Measurements from ENCODE around the gene PLEKHS1. TPM values are rescaled to one million over a fixed set of nuclear protein-coding genes. Genes with fewer than 3 reads are reported as not detected.
A peak's percentile ranks its signal among the peaks of the same experiment; 100 is the strongest.

Gene PLEKHS1
- total RNA-seq = 0.22 TPM

- no peak for ATAC-seq
- no peak for DNase-seq (ENCODE audit: low spot score)
- intact Hi-C loops (cut with DNase I) = no loop called here
Measured at GRCh38 chr10:113751181-113751732, at the start of gene PLEKHS1. TSS of gene PLEKHS1 (plus strand) at chr10:113751682. CDS start at chr10:113755278, 3,596 bp downstream.

- peak; percentile 49 for ATAC-seq
- DNase-seq (ENCODE audit: low spot score) = no peak
- intact Hi-C loops (cut with DNase I) = no loop called here
Measured at GRCh38 chr10:113704637-113705343, 46.7 kb upstream of the PLEKHS1 start.

GRCh38 chr10:113705344-113705652 lies 46.2 kb upstream of the PLEKHS1 start:
- intact Hi-C loops (cut with DNase I) = no loop called here
- ATAC-seq (no peak), DNase-seq (ENCODE audit: low spot score) (no peak)

GRCh38 chr10:113706623-113707022 lies 44.9 kb upstream of the PLEKHS1 start:
- intact Hi-C loops (cut with DNase I) = no loop called here
- ATAC-seq (no peak), DNase-seq (ENCODE audit: low spot score) (no peak)

- ATAC-seq = no peak
- no peak for DNase-seq (ENCODE audit: low spot score)
- intact Hi-C loops (cut with DNase I) = no loop called here
Measured at GRCh38 chr10:113708640-113709039, 42.8 kb upstream of the PLEKHS1 start.

GRCh38 chr10:113709221-113709838 lies 42.2 kb upstream of the PLEKHS1 start:
- intact Hi-C loops (cut with DNase I) = no loop called here
- ATAC-seq (no peak), DNase-seq (ENCODE audit: low spot score) (no peak)

- ATAC-seq (peak; percentile 81), DNase-seq (ENCODE audit: low spot score) (no peak)
- intact Hi-C loops (cut with DNase I) = no loop called here
Measured at GRCh38 chr10:113711142-113711541, 40.3 kb upstream of the PLEKHS1 start.

GRCh38 chr10:113712024-113712423 lies 39.5 kb upstream of the PLEKHS1 start:
- no peak for ATAC-seq

GRCh38 chr10:113712755-113713639 lies 38.5 kb upstream of the PLEKHS1 start:
- DNase-seq (ENCODE audit: low spot score) (no peak), ATAC-seq (no peak)
- intact Hi-C loops (cut with DNase I) = no loop called here

More at GRCh38 chr10:113712024-113712423, 39.5 kb upstream of the PLEKHS1 start:
- intact Hi-C loops (cut with DNase I) = no loop called here
- no peak for DNase-seq (ENCODE audit: low spot score)

GRCh38 chr10:113713640-113713982 lies 37.9 kb upstream of the PLEKHS1 start:
- no peak for DNase-seq (ENCODE audit: low spot score)
- intact Hi-C loops (cut with DNase I) = no loop called here
- no peak for ATAC-seq

GRCh38 chr10:113716109-113716910 lies 35.2 kb upstream of the PLEKHS1 start:
- intact Hi-C loops (cut with DNase I) = no loop called here
- no peak for ATAC-seq
- no peak for DNase-seq (ENCODE audit: low spot score)

- DNase-seq (ENCODE audit: low spot score) = no peak
- ATAC-seq = no peak
Measured at GRCh38 chr10:113718969-113719822, 32.3 kb upstream of the PLEKHS1 start.

GRCh38 chr10:113720386-113720785 lies 31.1 kb upstream of the PLEKHS1 start:
- ATAC-seq (no peak), DNase-seq (ENCODE audit: low spot score) (no peak)
- intact Hi-C loops (cut with DNase I) = no loop called here

More at GRCh38 chr10:113718969-113719822, 32.3 kb upstream of the PLEKHS1 start:
- intact Hi-C loops (cut with DNase I) = no loop called here

GRCh38 chr10:113732160-113732881 lies 19.2 kb upstream of the PLEKHS1 start:
- DNase-seq (ENCODE audit: low spot score) (no peak), ATAC-seq (no peak)
- intact Hi-C loops (cut with DNase I) = no loop called here

GRCh38 chr10:113732966-113733365 lies 18.5 kb upstream of the PLEKHS1 start:
- no peak for ATAC-seq
- intact Hi-C loops (cut with DNase I) = no loop called here
- DNase-seq (ENCODE audit: low spot score) = no peak

GRCh38 chr10:113733635-113734034 lies 17.8 kb upstream of the PLEKHS1 start:
- intact Hi-C loops (cut with DNase I) = no loop called here
- DNase-seq (ENCODE audit: low spot score) (no peak), ATAC-seq (no peak)

- intact Hi-C loops (cut with DNase I) = no loop called here
- ATAC-seq (no peak), DNase-seq (ENCODE audit: low spot score) (no peak)
Measured at GRCh38 chr10:113735913-113736312, 15.6 kb upstream of the PLEKHS1 start.

Measured in sciatic nerve (tissue), 2 donors.